ENCODE data around the gene PRPS1. TPM values are rescaled to one million over a fixed set of nuclear protein-coding genes. Genes with fewer than 3 reads are reported as not detected.
A peak's percentile ranks its signal among the peaks of the same experiment; 100 is the strongest.
"Not testable (repeated sequence)": the region's sequence is repeated elsewhere in the genome, so short reads cannot be mapped to it uniquely, and the experiment has no call there.

The PRPS1 gene
- total RNA-seq, 1 donor from 2014 or later = 17.3 TPM

DNA sequence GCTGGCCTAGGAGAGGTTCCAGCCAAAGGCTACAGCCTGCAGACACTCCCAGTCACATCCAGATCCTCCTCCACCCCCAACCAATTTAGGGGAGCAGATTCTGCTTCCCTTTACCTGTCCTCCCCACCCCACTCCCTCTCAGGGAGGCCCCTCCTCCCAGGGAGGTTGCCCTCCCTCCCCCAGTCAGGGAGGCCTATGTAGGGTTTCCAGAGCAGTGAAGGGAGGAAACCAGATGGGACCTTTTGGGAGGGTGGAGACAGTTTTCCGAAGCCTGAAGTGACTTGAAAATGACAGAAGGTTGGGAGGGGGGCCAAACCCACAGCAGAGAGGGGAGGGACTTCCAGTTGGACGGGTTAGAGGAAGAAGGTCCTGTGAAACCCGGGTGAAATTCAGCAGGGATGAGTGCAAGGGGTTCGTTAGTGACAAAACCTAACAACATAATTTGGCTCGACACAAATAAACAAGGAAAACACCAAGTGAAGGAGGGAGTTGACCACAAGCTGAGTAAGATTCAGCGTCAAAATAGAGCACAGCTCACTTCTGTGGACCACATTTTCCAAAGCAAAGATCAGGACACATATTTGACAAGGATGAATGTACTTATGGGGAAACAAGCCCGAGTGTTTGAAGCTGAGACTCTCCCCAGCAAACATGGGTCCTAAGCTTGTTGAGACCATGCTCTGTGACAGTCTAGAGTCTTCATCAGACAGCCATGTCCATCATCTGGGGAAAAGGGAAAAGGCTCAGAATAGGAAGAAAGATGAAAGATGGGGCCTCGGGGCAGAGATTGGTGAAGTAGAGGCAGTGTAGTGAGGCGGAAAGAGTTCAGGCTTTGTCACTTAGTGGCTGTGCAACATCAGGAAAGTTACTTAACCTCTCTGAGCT lies 46.4 kb downstream of the PRPS1 start:
- peak in 1 of 2 donors; percentile 46 for DNase-seq (ENCODE audit: low read depth in 2 of 2)

DNA sequence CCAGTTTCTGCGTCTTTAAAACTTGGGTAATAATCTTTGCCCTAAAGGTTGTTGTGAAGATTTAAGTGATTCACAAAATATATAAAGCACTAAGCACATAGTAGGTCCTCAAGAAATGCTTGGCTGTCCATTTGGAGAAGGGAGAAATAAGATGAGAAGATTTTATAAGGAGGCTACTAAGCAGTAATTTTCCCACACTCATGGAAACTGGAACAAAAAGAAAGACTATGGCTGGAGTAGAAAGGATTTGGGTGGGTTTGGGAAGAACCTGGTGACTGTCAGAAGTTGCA lies 47.0 kb downstream of the PRPS1 start:
- no peak for DNase-seq (ENCODE audit: low read depth in 2 of 2)

DNA sequence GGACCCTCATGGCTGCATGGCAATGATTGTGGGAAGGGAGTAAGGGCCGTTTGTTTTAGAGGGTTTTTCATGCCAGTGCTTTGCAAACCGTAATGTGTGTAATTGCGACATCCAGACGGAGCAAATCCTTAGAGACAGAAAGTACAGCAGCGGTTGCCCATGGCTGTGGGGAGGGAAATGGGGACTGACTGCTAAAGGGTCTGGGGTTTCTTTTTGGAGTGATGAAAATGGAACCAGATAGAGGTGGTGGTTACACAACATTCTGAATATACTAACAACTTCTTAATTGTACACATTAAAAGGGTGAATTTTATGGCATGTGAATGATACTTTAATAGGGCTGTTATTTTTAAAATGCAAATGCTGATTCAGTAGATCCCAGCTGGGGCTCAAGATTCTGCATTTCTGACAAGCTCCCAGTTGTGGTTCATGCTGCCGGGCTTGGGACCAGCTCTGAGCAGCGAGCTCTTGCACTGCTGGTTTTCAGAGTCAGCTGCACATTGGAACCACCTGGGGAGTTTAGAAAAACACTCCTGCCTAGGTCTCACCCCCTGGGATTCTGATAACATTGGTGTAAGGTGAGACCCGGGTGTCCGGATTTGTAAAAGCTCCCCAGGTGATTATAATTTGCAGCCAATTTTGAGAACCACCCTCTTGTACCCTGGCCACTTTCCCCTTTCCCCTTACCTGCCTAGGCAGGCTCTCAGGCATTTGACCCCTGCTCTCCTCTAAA lies 47.7 kb downstream of the PRPS1 start:
- DNase-seq (ENCODE audit: low read depth in 2 of 2) = no peak

DNA sequence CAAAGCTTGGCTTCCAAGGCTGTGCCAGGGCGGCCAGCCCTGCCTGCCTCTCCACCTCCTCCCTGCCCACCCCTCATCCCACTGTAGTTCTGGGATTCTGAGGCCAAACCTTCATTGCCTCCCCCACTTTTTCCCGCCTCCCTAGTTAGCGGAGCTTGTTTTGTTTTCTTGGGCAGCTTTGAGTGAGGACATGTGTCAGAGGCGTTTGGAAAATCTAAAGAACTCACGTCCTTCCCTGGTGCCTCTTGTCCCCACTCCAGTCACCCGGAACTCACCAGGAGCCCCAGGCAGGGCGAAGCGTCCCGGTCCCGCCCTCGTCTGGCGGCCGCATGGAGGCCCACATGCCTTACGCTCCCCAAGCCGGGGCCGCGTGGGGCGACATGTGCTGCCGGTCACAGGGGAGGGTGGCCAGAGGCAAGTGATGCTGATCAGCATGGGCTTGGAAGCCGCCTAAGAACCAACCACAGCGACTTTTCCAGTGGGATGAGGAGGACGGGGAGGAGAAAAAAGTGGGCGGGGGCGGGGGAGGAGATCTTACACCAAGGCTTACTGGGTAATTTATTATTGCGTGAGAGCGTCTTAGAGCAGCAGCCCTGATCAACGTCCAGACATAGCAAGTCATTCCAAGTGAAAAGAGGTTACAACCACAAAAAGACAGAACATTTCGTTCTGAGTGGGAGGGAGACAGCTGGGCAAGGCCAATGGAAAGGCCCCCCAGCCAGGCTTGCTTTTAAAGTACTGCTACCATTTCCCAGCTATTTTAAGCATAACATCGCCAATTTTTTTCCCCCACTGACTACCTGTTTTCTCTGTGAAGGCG lies 48.5 kb downstream of the PRPS1 start:
- DNase-seq (ENCODE audit: low read depth in 2 of 2) = peak; percentile 46 to 91

DNA sequence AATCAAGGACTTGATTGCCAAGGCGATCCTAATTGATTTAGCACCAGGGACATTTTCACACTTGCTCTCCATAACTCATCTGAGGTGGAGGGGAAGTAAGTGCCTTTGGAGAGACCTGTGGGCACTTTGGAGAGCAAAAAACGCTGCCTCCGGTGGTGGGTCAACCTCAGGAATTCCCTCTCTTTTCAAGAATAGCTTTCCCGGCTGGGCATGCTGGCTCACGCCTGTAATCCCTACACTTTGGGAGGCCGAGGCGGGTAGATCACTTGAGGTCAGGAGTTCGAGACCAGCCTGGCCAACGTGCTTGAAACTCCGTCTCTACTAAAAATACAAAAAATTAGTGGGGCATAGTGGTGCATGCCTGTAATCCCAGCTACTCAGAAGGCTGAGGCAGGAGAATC lies 49.2 kb downstream of the PRPS1 start:
- DNase-seq (ENCODE audit: low read depth in 2 of 2) = no peak

DNA sequence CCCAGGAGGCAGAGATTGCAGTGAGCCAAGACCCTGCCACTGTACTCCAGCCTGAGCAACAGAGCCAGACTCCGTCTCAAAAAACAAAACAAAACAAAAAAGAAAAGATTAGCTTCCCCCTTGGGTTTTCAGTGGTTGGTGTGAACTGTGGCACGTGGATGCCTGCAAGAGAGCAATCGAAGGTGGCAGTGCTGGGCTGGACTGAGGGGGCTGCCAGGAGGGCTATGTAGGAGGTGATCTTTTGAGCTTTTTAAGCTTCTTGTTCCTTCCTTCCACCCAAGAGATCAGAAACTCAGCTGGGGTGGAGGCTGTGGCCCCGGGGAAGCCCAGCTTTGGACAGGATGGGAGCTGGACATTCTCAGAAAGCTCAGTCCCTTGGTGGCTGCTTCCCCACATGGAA lies 49.6 kb downstream of the PRPS1 start:
- DNase-seq (ENCODE audit: low read depth in 2 of 2) = no peak

DNA sequence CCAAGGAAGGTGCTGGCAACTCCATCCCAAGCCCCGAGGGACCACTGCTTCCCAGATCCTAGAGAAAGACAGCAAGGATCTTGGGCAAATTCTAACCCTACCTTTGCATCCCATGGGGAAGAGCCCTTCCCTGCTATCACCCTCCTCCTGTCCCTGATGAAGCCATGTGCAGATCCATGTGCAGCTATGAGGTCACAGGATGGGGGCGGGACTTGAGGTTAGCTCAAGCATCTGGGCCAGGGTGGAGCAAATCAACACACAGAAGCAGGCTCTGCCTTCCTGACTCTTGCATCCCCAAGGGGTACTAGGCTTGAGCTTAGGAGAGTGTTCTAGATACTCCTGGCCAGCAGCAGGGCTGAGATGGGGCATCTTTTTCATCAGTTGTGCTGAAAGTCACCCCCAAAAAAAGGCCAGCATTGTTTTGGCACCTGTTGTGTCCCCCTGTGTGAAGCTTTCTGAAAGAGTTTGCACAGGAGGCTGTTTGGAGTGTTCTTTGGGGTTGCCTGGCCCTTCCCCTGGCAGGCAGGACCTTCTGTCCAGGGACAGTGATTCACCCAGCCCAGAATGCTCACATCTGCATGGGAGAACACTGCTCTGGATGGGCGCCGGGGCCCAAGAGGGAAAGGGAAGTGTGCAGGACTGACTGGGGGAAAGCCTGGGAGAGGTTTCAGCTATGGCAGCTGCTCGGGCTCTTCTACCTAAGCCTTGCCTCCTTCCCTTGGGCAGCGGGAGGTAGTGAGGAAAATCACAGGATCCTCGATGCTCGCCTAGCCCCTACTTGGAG lies 50.8 kb downstream of the PRPS1 start:
- DNase-seq (ENCODE audit: low read depth in 2 of 2) = peak in 1 of 2 donors; percentile 80

DNA sequence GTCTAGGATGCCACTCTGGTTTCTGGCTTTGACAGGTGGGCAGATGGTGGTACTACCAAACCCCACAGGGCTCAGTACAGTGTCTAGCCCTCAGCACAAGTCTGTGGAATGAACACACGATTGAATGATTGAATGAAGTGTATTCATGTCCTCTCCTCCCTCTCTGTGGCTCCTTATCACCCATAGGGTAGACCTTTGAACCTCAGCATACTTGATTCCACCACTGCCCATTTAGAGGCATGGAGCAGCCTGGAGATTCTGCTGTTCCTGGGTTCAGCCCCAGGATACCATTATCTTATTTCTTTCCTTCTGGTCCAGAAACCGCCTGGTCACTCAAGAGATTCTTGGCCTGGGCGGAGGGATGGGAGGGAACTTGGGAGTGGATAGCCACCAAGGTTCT lies 53.9 kb downstream of the PRPS1 start:
- DNase-seq (ENCODE audit: low read depth in 2 of 2) = no peak

DNA sequence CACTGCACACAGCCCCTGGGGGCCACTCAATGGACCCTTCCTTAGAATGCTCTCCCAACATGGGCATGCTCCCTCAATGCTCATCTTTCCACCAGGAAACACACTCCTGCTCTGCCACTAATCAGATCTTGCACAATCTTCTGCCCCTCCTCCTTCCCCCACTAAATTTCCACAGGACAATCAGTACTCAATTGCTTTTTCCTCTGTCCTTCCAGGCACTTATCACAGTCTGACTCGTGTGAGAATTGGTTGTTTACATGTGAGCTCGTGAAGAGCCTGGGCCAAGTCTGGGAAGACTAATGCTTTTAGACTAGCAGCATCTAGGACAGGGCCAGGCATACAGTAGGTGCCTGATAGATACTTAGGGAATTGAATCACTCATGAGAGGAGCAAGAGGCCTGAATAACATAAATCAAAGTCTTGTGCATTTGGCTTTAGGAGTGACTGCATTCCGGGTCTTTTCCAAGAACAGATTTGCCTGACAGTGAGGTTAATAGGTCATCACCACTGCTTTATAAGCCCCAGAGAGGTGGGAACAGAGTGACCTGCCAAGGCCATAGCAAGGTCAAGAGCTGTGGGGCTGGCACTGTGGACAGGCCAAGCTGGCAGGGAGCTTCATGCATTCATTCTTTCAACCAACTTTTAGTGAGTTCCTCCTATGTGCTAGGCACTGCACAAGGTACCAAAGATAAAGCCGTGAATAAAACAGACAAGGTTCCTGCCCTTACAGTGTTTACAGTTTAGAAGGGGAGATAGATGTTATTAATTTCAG lies 55.0 kb downstream of the PRPS1 start:
- peak; percentile 56 to 67 for DNase-seq (ENCODE audit: low read depth in 2 of 2)

DNA sequence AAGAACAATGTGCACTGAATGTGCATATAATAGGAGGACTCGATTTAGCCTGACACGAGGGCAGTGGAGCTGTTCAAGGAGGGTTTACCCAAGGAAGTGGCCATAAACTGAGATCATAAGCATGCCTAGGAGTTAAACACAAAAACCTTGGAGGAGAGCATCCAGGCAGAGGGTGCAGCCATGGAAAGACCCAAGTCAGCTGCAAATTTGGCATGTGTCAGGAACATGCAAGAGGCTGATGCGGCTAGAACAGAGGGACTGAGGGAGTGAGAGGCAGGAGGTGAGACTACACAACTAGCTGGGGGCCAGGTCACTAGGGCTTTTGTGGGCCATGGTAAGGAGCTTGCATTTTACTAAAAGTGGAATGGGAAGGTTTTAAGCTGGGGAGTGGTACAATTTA lies 55.6 kb downstream of the PRPS1 start:
- no peak for DNase-seq (ENCODE audit: low read depth in 2 of 2)

DNA sequence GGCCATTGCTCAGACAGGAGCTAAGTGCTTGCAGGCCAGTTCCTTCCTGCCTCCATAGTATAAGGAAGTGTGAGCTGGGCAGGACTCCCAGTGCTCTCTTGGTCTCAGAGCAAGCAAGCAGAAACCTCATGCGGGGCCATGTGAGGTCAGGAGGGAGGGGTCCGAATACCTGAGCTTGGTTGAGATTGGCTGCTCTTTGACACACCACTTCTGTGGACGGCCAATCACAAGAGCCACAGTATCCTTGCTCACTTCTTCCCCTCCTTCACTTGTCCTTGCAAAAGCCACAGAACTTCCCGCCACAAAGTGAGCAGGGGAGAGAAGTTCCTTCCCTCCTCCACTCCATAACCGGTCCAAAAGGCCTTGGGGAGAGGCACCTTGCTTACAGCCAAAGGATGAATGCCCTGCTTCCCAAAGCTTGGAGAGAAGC lies 56.7 kb downstream of the PRPS1 start:
- peak in 1 of 2 donors; percentile 81 for DNase-seq (ENCODE audit: low read depth in 2 of 2)

DNA sequence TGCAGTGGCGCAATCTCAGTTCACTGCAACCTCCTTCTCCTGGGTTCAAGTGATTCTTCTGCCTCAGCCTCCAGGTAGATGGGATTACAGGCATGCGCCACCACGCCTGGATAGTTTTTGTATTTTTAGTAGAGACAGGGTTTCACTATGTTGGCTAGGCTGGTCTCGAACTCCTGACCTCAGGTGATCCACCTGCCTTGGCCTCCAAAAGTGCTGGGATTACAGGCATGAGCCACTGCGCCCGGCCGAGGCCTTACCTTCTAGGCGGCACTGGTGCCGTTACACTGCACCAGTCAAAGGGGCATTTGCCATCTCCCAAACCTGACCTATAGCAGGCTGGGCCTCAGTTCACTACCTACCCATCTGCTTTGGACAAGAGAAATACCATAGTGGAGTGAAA lies 57.3 kb downstream of the PRPS1 start:
- not testable (repeated sequence) for DNase-seq (ENCODE audit: low read depth in 2 of 2)

DNA sequence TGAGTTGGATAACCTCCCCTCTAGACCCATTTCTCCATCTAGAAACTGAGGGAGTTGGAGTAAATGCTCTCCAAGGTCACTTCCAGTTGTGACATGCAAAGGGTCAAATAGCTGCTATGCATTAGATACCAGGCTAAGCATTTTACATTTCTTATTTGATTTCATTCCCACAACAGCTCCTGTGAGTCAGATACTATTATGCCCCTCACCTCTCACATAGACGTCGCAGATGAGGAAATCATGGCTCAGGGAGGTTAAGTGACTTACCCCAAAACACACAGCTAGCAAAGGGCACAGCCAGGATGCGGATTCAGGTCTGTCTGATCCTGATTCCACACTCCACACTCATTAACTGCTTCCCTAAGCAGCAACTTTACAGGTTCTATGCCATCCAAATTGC lies 57.7 kb downstream of the PRPS1 start:
- DNase-seq (ENCODE audit: low read depth in 2 of 2) = peak in 1 of 2 donors; percentile 31

DNA sequence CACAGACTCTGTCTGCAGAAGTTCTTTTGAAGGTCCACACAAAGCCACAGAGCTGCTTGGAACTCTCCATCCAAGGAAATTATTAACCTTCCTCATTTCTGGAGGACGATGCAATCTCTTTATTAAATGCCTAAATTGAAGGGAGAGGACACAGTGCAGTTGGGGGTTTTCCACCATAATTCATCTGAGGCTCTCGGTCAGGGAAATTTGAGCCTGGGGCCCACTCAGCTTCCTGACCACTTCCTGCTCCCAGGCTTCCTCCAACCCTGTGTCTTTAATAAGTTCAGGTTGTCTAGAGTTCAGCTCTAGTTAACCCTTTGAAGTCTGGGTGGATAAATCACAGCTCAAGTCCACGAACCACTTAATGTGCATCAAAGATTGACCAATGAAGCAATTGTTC lies 58.5 kb downstream of the PRPS1 start:
- peak in 1 of 2 donors; percentile 72 for DNase-seq (ENCODE audit: low read depth in 2 of 2)

DNA sequence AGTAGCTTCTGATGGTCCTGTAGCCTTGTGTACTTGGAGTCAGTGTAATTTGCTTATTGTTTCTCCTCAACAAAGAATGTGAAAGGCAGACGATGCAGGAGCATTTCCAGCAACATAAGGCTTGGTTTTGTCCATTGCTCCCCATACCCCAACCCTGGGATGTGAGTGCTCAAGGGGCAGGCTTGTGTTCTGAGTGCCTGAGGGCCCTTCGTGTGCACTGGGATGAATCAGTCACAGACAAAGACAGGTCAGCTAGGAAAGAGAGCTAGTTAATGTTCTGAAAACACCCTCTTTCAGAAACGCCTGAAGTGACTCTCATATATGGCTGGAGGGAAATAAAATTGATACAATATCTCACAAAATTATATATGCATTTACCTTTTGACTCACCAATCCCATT lies 59.1 kb downstream of the PRPS1 start:
- DNase-seq (ENCODE audit: low read depth in 2 of 2) = no peak

DNA sequence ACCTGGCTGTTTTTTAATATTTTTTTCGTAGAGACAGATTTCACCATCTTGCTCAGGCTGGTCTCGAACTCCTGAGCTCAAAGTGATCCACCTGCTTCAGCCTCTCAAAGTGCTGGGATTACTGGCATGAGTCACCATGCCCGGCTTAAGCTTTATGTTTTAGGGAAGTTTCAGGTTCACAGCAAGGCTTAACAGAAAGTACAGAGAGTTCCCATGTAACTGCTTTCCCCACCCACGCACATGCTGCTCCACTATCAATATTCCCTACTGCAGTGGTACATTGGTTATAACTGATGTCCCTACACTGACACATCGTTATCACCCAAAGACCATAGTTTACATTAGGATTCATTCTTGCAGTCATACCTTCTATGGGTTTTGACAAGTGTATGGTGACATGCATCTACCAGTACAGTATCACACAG lies 62.7 kb downstream of the PRPS1 start:
- DNase-seq (ENCODE audit: low read depth in 2 of 2) = no peak

DNA sequence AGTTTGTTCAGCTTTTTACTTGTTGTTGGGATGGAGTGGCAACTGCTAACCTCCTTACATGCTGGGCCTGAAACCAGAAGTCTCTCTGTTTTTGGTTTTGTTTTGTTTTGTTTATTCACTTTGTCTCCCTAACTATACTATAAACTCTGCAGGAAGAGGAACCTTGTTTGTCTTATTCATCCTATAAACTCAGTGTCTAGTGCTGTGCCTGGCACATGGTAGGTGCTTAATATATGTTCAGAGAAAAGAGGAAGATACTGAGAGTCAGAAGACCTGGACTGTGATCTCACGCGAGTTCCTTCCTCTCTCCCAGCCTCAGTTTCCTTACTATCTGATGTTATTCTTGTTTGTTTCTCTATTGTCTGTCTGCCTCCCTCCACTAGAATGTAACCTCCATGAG lies 71.3 kb downstream of the PRPS1 start:
- DNase-seq (ENCODE audit: low read depth in 2 of 2) = no peak

DNA sequence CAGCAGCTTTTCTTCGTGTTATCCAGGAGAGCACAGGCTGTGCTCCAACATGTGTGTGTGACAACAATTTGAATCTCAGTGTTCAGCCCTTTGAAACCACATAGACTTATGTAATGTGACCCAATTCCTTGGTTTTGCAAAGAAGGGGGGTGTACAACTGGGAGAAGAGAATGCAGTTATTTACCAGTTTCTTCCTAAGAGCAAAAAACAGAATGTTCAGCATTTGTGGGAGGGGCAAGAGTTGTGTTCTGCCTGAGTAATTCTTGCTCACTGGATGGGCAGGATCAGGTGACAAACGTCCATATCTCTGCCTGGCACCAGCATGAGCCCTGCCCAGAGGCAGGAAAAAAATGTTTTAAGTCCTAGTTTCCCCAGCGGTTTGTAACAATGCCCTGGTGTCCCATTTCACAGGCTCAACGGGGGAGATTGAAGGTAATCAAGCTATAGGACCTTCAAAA lies 72.0 kb downstream of the PRPS1 start:
- DNase-seq (ENCODE audit: low read depth in 2 of 2) = no peak

Measured in lung microvascular endothelial cell (primary cell).